RWPE2 (cell line): Measurements from ENCODE around the gene NKX1-1.

Source experiments
- ATAC-seq: fragments of 200-7000 bp; cut with Tn5 transposase; 3 replicates; pipeline ENCODE4 v1.9.1; 2021; ENCODE audit warnings: low read depth
- DNase-seq: peaks from one replicate; pipeline ENCODE4 v3.0.0-alpha.2; 2020; ENCODE audit warnings: low spot score
- H3K27ac ChIP-seq: fragments of 450-650 bp; 2 replicates; pipeline ENCODE4 v1.5.1; 2017; ENCODE audit warnings: mild to moderate bottlenecking; ENCODE audit not compliant: poor library complexity, severe bottlenecking
- H3K27me3 ChIP-seq: fragments of 250-450 bp; sonication (Bioruptor Pico); 2 replicates; pipeline ENCODE4 v1.5.1; 2021; ENCODE audit warnings: mild to moderate bottlenecking, moderate library complexity; ENCODE audit not compliant: insufficient read depth, poor library complexity, severe bottlenecking
- H3K36me3 ChIP-seq: fragments of 250-450 bp; sonication (Bioruptor Pico); 2 replicates; pipeline ENCODE4 v1.5.1; 2020; ENCODE audit warnings: low read depth, mild to moderate bottlenecking, moderate library complexity
- H3K4me1 ChIP-seq: fragments of 250-450 bp; sonication (Bioruptor Pico); 2 replicates; pipeline ENCODE4 v1.5.1; 2021; ENCODE audit warnings: mild to moderate bottlenecking, moderate library complexity; ENCODE audit not compliant: insufficient read depth, poor library complexity, severe bottlenecking
- H3K4me3 ChIP-seq: fragments of 250-450 bp; sonication (Bioruptor Pico); 2 replicates; pipeline ENCODE4 v1.5.1; 2021; ENCODE audit warnings: mild to moderate bottlenecking, moderate library complexity; ENCODE audit not compliant: severe bottlenecking
- H3K9me3 ChIP-seq: fragments of 250-450 bp; sonication (Bioruptor Pico); 2 replicates; pipeline ENCODE4 v1.5.1; 2021; ENCODE audit warnings: mild to moderate bottlenecking, moderate library complexity; ENCODE audit not compliant: severe bottlenecking
- CTCF ChIP-seq: fragments of 450-650 bp; IDR thresholded peaks from one replicate; pipeline ENCODE4 v1.5.1; 2017; ENCODE audit warnings: mild to moderate bottlenecking, moderate library complexity; ENCODE audit not compliant: poor library complexity, severe bottlenecking

NKX1-1 gene

GRCh38 chr4:1401409-1402020 is 4.7 kb downstream of the NKX1-1 start:
- Histone ChIP-seq H3K27me3 (peaks cover 61% of the 10 kb centered on the region), H3K4me1 (no peaks in the 10 kb centered on the region), H3K4me3 (no peak overlapping the region), H3K27ac (no peak overlapping the region), H3K9me3 (peaks cover 6% of the 10 kb centered on the region), H3K36me3 (no peaks in the 10 kb centered on the region)
- DNase-seq (peak; percentile 51), ATAC-seq (no peak)
- no peak for TF ChIP-seq CTCF

GRCh38 chr4:1400831-1401408 is 5.3 kb downstream of the NKX1-1 start:
- Histone ChIP-seq H3K27me3 (peaks cover 59% of the 10 kb centered on the region), H3K9me3 (peaks cover 6% of the 10 kb centered on the region), H3K4me1 (no peaks in the 10 kb centered on the region), H3K4me3 (no peak overlapping the region), H3K27ac (no peak overlapping the region), H3K36me3 (no peaks in the 10 kb centered on the region)
- DNase-seq (peak; percentile 43), ATAC-seq (0 out of 3 replicates have a peak, but pooled peaks have one; percentile 11)
- no peak for TF ChIP-seq CTCF

GRCh38 chr4:1400191-1400805 is 5.9 kb downstream of the NKX1-1 start:
- no peak for TF ChIP-seq CTCF
- peaks cover 53% of the 10 kb centered on the region for H3K27me3 ChIP-seq
- H3K4me1 ChIP-seq, result no peaks in the 10 kb centered on the region
- no peak overlapping the region for H3K4me3 ChIP-seq
- no peak overlapping the region for H3K27ac ChIP-seq
- H3K9me3 ChIP-seq, result peaks cover 6% of the 10 kb centered on the region
- DNase-seq, result peak; percentile 45
- no peaks in the 10 kb centered on the region for H3K36me3 ChIP-seq
- ATAC-seq, result no peak

- no peaks in the 10 kb centered on the region for H3K4me1 ChIP-seq
- H3K4me3 ChIP-seq, result no peak overlapping the region
- TF ChIP-seq CTCF, result no peak
- H3K27me3 ChIP-seq, result peaks cover 47% of the 10 kb centered on the region
- peak; percentile 57 for DNase-seq
- no peak for ATAC-seq
- peaks cover 6% of the 10 kb centered on the region for H3K9me3 ChIP-seq
- H3K27ac ChIP-seq, result no peak overlapping the region
- H3K36me3 ChIP-seq, result no peaks in the 10 kb centered on the region
Observed at GRCh38 chr4:1399508-1400190, 6.6 kb downstream of the NKX1-1 start.
